ENCODE measurements around the gene DOCK11. TPM values are rescaled to one million over a fixed set of nuclear protein-coding genes. Genes with fewer than 3 reads are reported as not detected.

The DOCK11 gene
- total and polyA plus RNA-seq, 2 of the 4 experiments (the other 2 are of a cell fraction): 3.9 to 13.1 TPM

- Histone ChIP-seq H2AFZ (replicated peaks; ENCODE audit: low read length, poor library complexity) (no peak overlapping the region), H4K5ac (ENCODE audit: low read depth, low read length) (no peak overlapping the region), H3K4me3 (ENCODE audit: insufficient read depth, low read depth, low read length) (no peak overlapping the region), H4K91ac (ENCODE audit: insufficient read depth, low read depth, low read length) (no peak overlapping the region), H3K79me1 (ENCODE audit: low read depth in 1 of 2, low read length in 2 of 2) (no peaks in the 10 kb centered on the region), H4K8ac (ENCODE audit: low read depth in 2 of 2, low read length in 2 of 2) (no peak overlapping the region), H2AK5ac (ENCODE audit: low read depth, low read length) (no peak overlapping the region), H2BK120ac (ENCODE audit: low read depth, low read length) (no peak overlapping the region), H3K36me3 (ENCODE audit: control insufficient read depth, insufficient read depth, low read length) (no peaks in the 10 kb centered on the region; the same call in 1 of the 2 replicates), H3K27ac (ENCODE audit: insufficient read depth, low read length) (no peak overlapping the region), H3K56ac (ENCODE audit: extremely low read depth, insufficient read depth, low read length) (no peak overlapping the region), H2AK9ac (replicated peaks; ENCODE audit: low read depth, low read length, poor library complexity) (no peak overlapping the region), H4K20me1 (ENCODE audit: insufficient read depth, low read length) (no peaks in the 10 kb centered on the region), H2BK20ac (ENCODE audit: low read depth, low read length) (no peak overlapping the region), H3K9ac (ENCODE audit: low read depth, low read length) (no peak overlapping the region), H2BK15ac (ENCODE audit: low read depth, low read length) (no peak overlapping the region), H3K18ac (ENCODE audit: low read depth, low read length) (no peak overlapping the region), H3K4me1 (ENCODE audit: control insufficient read depth, insufficient read depth, low read length) (no peaks in the 10 kb centered on the region), H3K27me3 (ENCODE audit: control insufficient read depth, insufficient read depth, low read length) (no peaks in the 10 kb centered on the region), H3K4me2 (ENCODE audit: low read depth, low read length) (no peak overlapping the region), H3K9me1 (ENCODE audit: insufficient read depth, low read length) (no peaks in the 10 kb centered on the region), H3K9me3 (ENCODE audit: control insufficient read depth, insufficient read depth, low read length) (no peaks in the 10 kb centered on the region), H3K23ac (ENCODE audit: low read depth, low read length) (no peak overlapping the region), H3K4ac (ENCODE audit: low read depth, low read length) (no peak overlapping the region), H2BK5ac (ENCODE audit: low read depth, low read length, poor library complexity, severe bottlenecking) (no peak overlapping the region), H3K14ac (replicated peaks; ENCODE audit: low read depth, low read length) (no peak overlapping the region)
- intact Hi-C loops (cut with micrococcal nuclease) (loop anchor here (5.0 kb wide), 1 partner anchor 80 kb away; the partner anchor contains the start of gene DOCK11), in situ Hi-C loops (cut with MboI; ENCODE audit: low sequenced_read_pairs) (no loop called here), dilution Hi-C loops (cut with HindIII; ENCODE audit: low sequenced_read_pairs, unreplicated experiment) (no loop called here)
- no TSS peak for BruUV-seq (replicated peaks)
- WGBS, 2 experiments (ENCODE audit: extremely low coverage in 2 of 2, insufficient read length in 1 of 2): no CpG with 5 or more reads among the region's 5 CpGs
- ChIA-PET CTCF (no interaction called here), POLR2A (ENCODE audit: unreplicated experiment) (no interaction called here)
- ATAC-seq (ENCODE audit: low read depth): no peak
- no peak for TF ChIP-seq POLR2A (IDR thresholded peaks at IDR 0.05; ENCODE audit: low read depth, low read length)
- no peak for TF ChIP-seq CHD1 (IDR thresholded peaks at IDR 0.05; ENCODE audit: low read depth, low read length)
- no peak for TF ChIP-seq CEBPB (IDR thresholded peaks at IDR 0.05; ENCODE audit: low read depth, low read length)
- TF ChIP-seq SMC3 (IDR thresholded peaks at IDR 0.05; ENCODE audit: low read depth, low read length): no peak
- TF ChIP-seq BHLHE40 (IDR thresholded peaks at IDR 0.05; ENCODE audit: low read depth, low read length): no peak
- no peak for TF ChIP-seq ELK1 (IDR thresholded peaks at IDR 0.05; ENCODE audit: borderline replicate concordance, low read depth, low read length)
- no peak for TF ChIP-seq MAFK (IDR thresholded peaks at IDR 0.05; ENCODE audit: low read depth, low read length)
- no peak for TF ChIP-seq FOS (IDR thresholded peaks at IDR 0.05; ENCODE audit: low read depth, low read length)
- no peak for TF ChIP-seq MXI1 (IDR thresholded peaks at IDR 0.05; ENCODE audit: borderline replicate concordance, low read depth, low read length)
- TF ChIP-seq CTCF (conservative IDR thresholded peaks at IDR 0.05; ENCODE audit: low read depth, low read length): no peak
- TF ChIP-seq RCOR1 (IDR thresholded peaks at IDR 0.05; ENCODE audit: insufficient replicate concordance, low read length): no peak
- no peak for TF ChIP-seq RAD21 (IDR thresholded peaks at IDR 0.05; ENCODE audit: low read length)
- TF ChIP-seq NFE2L2 (IDR thresholded peaks at IDR 0.05; ENCODE audit: low read depth, low read length): no peak
- TF ChIP-seq MAZ (IDR thresholded peaks at IDR 0.05; ENCODE audit: borderline replicate concordance, low read depth, low read length): no peak
- no peak for TF ChIP-seq RFX5 (IDR thresholded peaks at IDR 0.05; ENCODE audit: low read depth, low read length)
- no peak for TF ChIP-seq USF2 (IDR thresholded peaks at IDR 0.05; ENCODE audit: low read depth, low read length)
- DNase-seq: no peak
These were observed 81.4 kb downstream of the DOCK11 start for GRCh38 chrX:118577041-118577440.
